Ectodermal cell (in vitro differentiated cells): Measurements from ENCODE around the gene ITIH5.

Experiments used
- H3K27ac ChIP-seq: 2 replicates; pipeline ENCODE4 v1.7.0; 2013; ENCODE audit warnings: mild to moderate bottlenecking, low read depth, low read length; ENCODE audit not compliant: insufficient read depth, poor library complexity, severe bottlenecking
- H3K27me3 ChIP-seq: 2 replicates; pipeline ENCODE4 v1.7.0; 2013; ENCODE audit warnings: mild to moderate bottlenecking, low read length; ENCODE audit not compliant: insufficient read depth, control insufficient read depth, poor library complexity, severe bottlenecking
- H3K36me3 ChIP-seq: one replicate; pipeline ENCODE4 v1.7.0; 2013; ENCODE audit warnings: low read length; ENCODE audit not compliant: control insufficient read depth, insufficient read depth
- H3K4me1 ChIP-seq: one replicate; pipeline ENCODE4 v1.7.0; 2013; ENCODE audit warnings: low read length; ENCODE audit not compliant: control insufficient read depth, insufficient read depth
- H3K4me3 ChIP-seq: 2 replicates; pipeline ENCODE4 v1.7.0; 2013; ENCODE audit warnings: low read depth, low read length, control low read depth; ENCODE audit not compliant: insufficient read depth
- H3K9me3 ChIP-seq: 2 replicates; pipeline ENCODE4 v1.7.0; 2013; ENCODE audit warnings: mild to moderate bottlenecking, low read length, moderate library complexity; ENCODE audit not compliant: control insufficient read depth
- WGBS, 2 experiments: methylation state at CpG; one replicate each; pipeline ENCODE4 v1.1.7; 2013; ENCODE audit warnings: missing lambda C conversion rate in 2 of 2; 5-methylcytosine and 5-hydroxymethylcytosine counted together

The ITIH5 gene

GRCh38 chr10:7634142-7634894 lies 32.4 kb downstream of the ITIH5 start:
- Histone ChIP-seq H3K4me3 (no peak overlapping the region), H3K27me3 (no peaks in the 10 kb centered on the region), H3K36me3 (no peaks in the 10 kb centered on the region), H3K27ac (no peak overlapping the region), H3K4me1 (no peaks in the 10 kb centered on the region), H3K9me3 (no peaks in the 10 kb centered on the region)
- 92 to 94% methylated on average over 9 of the region's 10 CpGs for WGBS, 2 experiments

- H3K9me3 ChIP-seq: no peaks in the 10 kb centered on the region
- WGBS, 2 experiments: 85 to 87% methylated on average over 10 of the region's 10 CpGs
Measured at GRCh38 chr10:7626283-7626682, 40.5 kb downstream of the ITIH5 start.

GRCh38 chr10:7625836-7626235 lies 40.9 kb downstream of the ITIH5 start:
- no peaks in the 10 kb centered on the region for H3K4me1 ChIP-seq
- no peak overlapping the region for H3K4me3 ChIP-seq
- no peaks in the 10 kb centered on the region for H3K9me3 ChIP-seq
- H3K36me3 ChIP-seq: no peaks in the 10 kb centered on the region
- no peaks in the 10 kb centered on the region for H3K27me3 ChIP-seq
- no peak overlapping the region for H3K27ac ChIP-seq
- 89 to 95% methylated on average over 7 of the region's 7 CpGs for WGBS, 2 experiments

More at GRCh38 chr10:7626283-7626682, 40.5 kb downstream of the ITIH5 start:
- Histone ChIP-seq H3K27me3 (no peaks in the 10 kb centered on the region), H3K4me1 (no peaks in the 10 kb centered on the region), H3K4me3 (no peak overlapping the region), H3K36me3 (no peaks in the 10 kb centered on the region), H3K27ac (no peak overlapping the region)

GRCh38 chr10:7625009-7625408 lies 41.8 kb downstream of the ITIH5 start:
- H3K4me3 ChIP-seq: no peak overlapping the region
- H3K9me3 ChIP-seq: no peaks in the 10 kb centered on the region
- no peak overlapping the region for H3K27ac ChIP-seq
- H3K4me1 ChIP-seq: no peaks in the 10 kb centered on the region
- no peaks in the 10 kb centered on the region for H3K27me3 ChIP-seq
- 92 to 98% methylated on average over 2 of the region's 2 CpGs for WGBS, 2 experiments
- H3K36me3 ChIP-seq: no peaks in the 10 kb centered on the region

- H3K4me3 ChIP-seq: no peak overlapping the region
- no peak overlapping the region for H3K27ac ChIP-seq
- no peaks in the 10 kb centered on the region for H3K9me3 ChIP-seq
- no peaks in the 10 kb centered on the region for H3K4me1 ChIP-seq
- H3K36me3 ChIP-seq: no peaks in the 10 kb centered on the region
- H3K27me3 ChIP-seq: no peaks in the 10 kb centered on the region
- 34 to 48% methylated on average over 6 of the region's 6 CpGs for WGBS, 2 experiments
Measured at GRCh38 chr10:7622969-7623368, 43.8 kb downstream of the ITIH5 start.

- Histone ChIP-seq H3K36me3 (no peaks in the 10 kb centered on the region), H3K27me3 (no peaks in the 10 kb centered on the region), H3K9me3 (no peaks in the 10 kb centered on the region), H3K4me3 (no peak overlapping the region), H3K27ac (no peak overlapping the region), H3K4me1 (no peaks in the 10 kb centered on the region)
- WGBS, 2 experiments: 94% methylated on average over 1 of the region's 2 CpGs
Measured at GRCh38 chr10:7618461-7618860, 48.3 kb downstream of the ITIH5 start.

- Histone ChIP-seq H3K27ac (no peak overlapping the region), H3K36me3 (no peaks in the 10 kb centered on the region), H3K9me3 (no peaks in the 10 kb centered on the region), H3K4me1 (no peaks in the 10 kb centered on the region), H3K4me3 (no peak overlapping the region), H3K27me3 (no peaks in the 10 kb centered on the region)
- 92 to 100% methylated on average over 2 of the region's 3 CpGs for WGBS, 2 experiments
Measured at GRCh38 chr10:7611909-7612308, 54.9 kb downstream of the ITIH5 start.

- H3K27ac ChIP-seq: no peak overlapping the region
- no peak overlapping the region for H3K4me3 ChIP-seq
- WGBS, 2 experiments: 95% methylated on average over 7 of the region's 7 CpGs
- no peaks in the 10 kb centered on the region for H3K36me3 ChIP-seq
- H3K27me3 ChIP-seq: no peaks in the 10 kb centered on the region
- no peaks in the 10 kb centered on the region for H3K4me1 ChIP-seq
- no peaks in the 10 kb centered on the region for H3K9me3 ChIP-seq
Measured at GRCh38 chr10:7610651-7611389, 55.9 kb downstream of the ITIH5 start.

GRCh38 chr10:7610026-7610425 lies 56.7 kb downstream of the ITIH5 start:
- H3K4me1 ChIP-seq: no peaks in the 10 kb centered on the region
- 53 to 66% methylated on average over 2 to 3 of the region's 3 CpGs for WGBS, 2 experiments
- no peak overlapping the region for H3K27ac ChIP-seq
- H3K36me3 ChIP-seq: no peaks in the 10 kb centered on the region
- no peak overlapping the region for H3K4me3 ChIP-seq
- no peaks in the 10 kb centered on the region for H3K9me3 ChIP-seq
- H3K27me3 ChIP-seq: no peaks in the 10 kb centered on the region

GRCh38 chr10:7609556-7609955 lies 57.2 kb downstream of the ITIH5 start:
- H3K27ac ChIP-seq: no peak overlapping the region
- 93 to 96% methylated on average over 5 of the region's 5 CpGs for WGBS, 2 experiments
- no peak overlapping the region for H3K4me3 ChIP-seq
- H3K27me3 ChIP-seq: no peaks in the 10 kb centered on the region
- H3K9me3 ChIP-seq: no peaks in the 10 kb centered on the region
- no peaks in the 10 kb centered on the region for H3K4me1 ChIP-seq
- H3K36me3 ChIP-seq: no peaks in the 10 kb centered on the region
